Mucosa of rectum (tissue), 2 donors: ENCODE results near the gene CAPNS1.
"Not testable (repeated sequence)": the region's sequence is repeated elsewhere in the genome, so short reads cannot be mapped to it uniquely, and the experiment has no call there.

Source experiments
- H3K27ac ChIP-seq, 2 donors: one replicate each; pipeline ENCODE4 v1.7.0; 2013; ENCODE audit warnings: inconsistent platforms in 2 of 2, low read depth in 2 of 2, low read length in 2 of 2
- H3K27me3 ChIP-seq, 2 donors: one replicate each; pipeline ENCODE4 v1.7.0; 2013; ENCODE audit warnings: low read length in 2 of 2; ENCODE audit not compliant: control insufficient read depth in 2 of 2, insufficient read depth in 2 of 2
- H3K36me3 ChIP-seq, 2 donors: one replicate each; pipeline ENCODE4 v1.7.0; 2013; ENCODE audit warnings: low read length in 2 of 2; ENCODE audit not compliant: control insufficient read depth in 2 of 2, insufficient read depth in 2 of 2
- H3K4me1 ChIP-seq, 2 donors: one replicate each; pipeline ENCODE4 v1.7.0; 2013; ENCODE audit warnings: low read length in 2 of 2, mild to moderate bottlenecking in 1 of 2; ENCODE audit not compliant: control insufficient read depth in 2 of 2, insufficient read depth in 2 of 2
- H3K4me3 ChIP-seq, 2 donors: one replicate each; pipeline ENCODE4 v1.7.0; 2013; ENCODE audit warnings: low read length in 2 of 2
- H3K9ac ChIP-seq, 2 donors: one replicate each; pipeline ENCODE4 v1.7.0; 2013; ENCODE audit warnings: low read length in 2 of 2, low read depth in 1 of 2, mild to moderate bottlenecking in 1 of 2
- H3K9me3 ChIP-seq, 2 donors: one replicate each; pipeline ENCODE4 v1.7.0; 2013; ENCODE audit warnings: low read length in 2 of 2; ENCODE audit not compliant: control insufficient read depth in 2 of 2
- donor health status: healthy.
- donor health status: Normal muscosa, but diverticular disease.

Gene CAPNS1

DNA sequence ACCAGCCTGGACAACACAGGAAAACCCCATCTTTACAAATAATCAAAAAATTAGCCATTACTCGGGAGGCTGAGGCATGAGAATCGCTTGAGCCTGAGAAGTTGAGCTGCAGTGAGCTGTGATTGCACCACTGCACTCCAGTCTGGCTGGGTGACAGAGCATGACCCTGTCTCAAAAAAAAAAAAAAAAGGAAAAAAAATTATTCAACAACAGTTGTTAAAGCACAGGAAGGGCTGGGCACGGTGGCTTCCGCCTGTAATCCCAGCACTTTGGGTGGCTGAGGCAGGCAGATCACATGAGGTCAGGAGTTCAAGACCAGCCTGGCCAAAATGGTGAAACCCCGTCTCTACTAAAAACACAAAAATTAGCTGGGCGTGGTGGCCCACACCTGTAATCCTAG lies 8.6 kb upstream of the CAPNS1 start:
- H3K4me1 ChIP-seq = peaks cover 13 to 17% of the 10 kb centered on the region in 2 donors
- H3K9me3 ChIP-seq, H3K27ac ChIP-seq, H3K27me3 ChIP-seq, H3K4me3 ChIP-seq, H3K9ac ChIP-seq, H3K36me3 ChIP-seq: not testable (repeated sequence)

DNA sequence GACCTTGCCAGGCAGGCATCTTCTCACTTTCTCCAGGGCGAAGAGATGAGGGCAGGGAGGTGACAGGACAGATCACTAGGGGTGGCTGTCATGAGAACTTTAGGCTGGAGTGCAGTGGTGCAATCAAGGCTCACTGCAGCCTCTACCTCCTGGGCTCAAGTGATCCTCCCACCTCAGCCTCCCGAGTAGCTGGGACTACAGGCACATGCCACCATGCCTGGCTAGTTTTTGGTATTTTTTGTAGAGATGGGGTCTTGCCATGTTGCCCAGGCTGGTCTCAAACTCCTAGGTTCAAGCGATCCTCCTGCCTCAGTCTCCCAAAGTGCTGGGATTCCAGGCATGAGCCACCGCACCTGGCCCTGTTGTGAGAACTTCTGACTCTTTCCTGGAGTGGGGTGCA lies 5.0 kb upstream of the CAPNS1 start:
- H3K27me3 ChIP-seq, H3K9ac ChIP-seq, H3K36me3 ChIP-seq, H3K9me3 ChIP-seq, H3K4me3 ChIP-seq, H3K27ac ChIP-seq: not testable (repeated sequence)
- H3K4me1 ChIP-seq = peaks cover 13 to 23% of the 10 kb centered on the region in 2 donors

DNA sequence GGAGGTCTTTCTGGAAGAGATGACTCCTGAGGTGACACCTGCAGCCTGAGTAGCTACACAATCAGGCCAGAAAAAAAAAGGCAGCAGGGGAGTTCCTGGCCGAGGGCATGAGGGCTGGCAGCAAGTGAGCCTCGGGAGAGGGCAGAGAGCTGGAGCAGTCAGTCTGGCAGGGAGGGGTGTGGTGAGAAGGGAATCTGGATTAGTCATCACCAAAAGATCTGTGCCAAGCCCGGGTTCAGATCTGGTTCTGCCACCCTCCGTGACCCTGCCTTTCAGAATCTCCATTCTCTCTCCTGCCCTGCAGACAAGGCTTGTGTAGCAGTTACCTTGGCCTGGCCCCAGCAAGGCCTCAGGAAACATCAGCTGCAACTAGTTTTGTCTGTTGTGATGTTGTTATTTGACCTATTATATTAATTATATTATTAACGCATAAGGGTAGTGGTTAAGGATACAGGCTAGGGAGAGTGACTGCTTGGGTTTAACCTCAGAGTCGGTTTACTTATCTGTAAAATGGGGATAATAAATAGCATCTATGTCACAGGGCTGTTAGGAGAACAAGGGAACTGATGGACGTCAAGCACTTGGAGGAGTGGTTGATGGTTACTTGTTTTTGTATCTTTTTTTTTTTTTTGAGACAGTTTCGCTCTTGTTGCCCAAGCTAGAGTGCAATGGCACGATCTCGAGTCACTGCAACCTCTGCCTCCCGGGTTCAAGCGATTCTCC lies 2.7 kb upstream of the CAPNS1 start:
- H3K4me3 ChIP-seq = peak overlapping the region; percentile 45 to 50

DNA sequence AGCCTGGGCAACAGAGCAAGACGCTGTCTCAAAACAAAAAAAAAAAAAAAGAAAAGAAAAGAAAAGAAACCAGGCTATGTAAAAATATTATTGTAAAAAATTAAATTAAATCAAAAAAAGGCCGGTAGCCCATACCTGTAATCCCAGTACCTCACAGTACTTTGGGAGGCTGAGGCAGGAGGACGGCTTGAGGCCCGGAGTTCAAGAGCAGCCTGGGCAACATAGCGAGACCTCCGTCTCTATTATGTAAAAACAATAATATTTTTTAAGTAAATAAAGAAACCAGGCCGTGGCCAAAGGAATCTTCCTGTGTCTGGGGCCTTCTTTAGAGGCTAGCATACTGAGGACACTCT lies 770 bp upstream of the CAPNS1 start:
- H3K9ac ChIP-seq = peak overlapping the region; percentile 100
- H3K4me3 ChIP-seq = peak overlapping the region; percentile 98 to 99
- H3K9me3 ChIP-seq = no peaks in the 10 kb centered on the region
- no peaks in the 10 kb centered on the region for H3K27me3 ChIP-seq
- peaks cover 17 to 26% of the 10 kb centered on the region in 2 donors for H3K4me1 ChIP-seq
- peak overlapping the region; percentile 99 to 100 for H3K27ac ChIP-seq
- peaks cover 14 to 16% of the 10 kb centered on the region in 2 donors for H3K36me3 ChIP-seq

More for the DNA sequence above, 2.7 kb upstream of the CAPNS1 start:
- Histone ChIP-seq H3K4me1 (peaks cover 17 to 26% of the 10 kb centered on the region in 2 donors), H3K9ac (peak overlapping the region; percentile 16 to 44), H3K27me3 (no peaks in the 10 kb centered on the region), H3K36me3 (peaks cover 2 to 4% of the 10 kb centered on the region in 2 donors), H3K9me3 (no peaks in the 10 kb centered on the region), H3K27ac (peak overlapping the region; percentile 78 to 82)

DNA sequence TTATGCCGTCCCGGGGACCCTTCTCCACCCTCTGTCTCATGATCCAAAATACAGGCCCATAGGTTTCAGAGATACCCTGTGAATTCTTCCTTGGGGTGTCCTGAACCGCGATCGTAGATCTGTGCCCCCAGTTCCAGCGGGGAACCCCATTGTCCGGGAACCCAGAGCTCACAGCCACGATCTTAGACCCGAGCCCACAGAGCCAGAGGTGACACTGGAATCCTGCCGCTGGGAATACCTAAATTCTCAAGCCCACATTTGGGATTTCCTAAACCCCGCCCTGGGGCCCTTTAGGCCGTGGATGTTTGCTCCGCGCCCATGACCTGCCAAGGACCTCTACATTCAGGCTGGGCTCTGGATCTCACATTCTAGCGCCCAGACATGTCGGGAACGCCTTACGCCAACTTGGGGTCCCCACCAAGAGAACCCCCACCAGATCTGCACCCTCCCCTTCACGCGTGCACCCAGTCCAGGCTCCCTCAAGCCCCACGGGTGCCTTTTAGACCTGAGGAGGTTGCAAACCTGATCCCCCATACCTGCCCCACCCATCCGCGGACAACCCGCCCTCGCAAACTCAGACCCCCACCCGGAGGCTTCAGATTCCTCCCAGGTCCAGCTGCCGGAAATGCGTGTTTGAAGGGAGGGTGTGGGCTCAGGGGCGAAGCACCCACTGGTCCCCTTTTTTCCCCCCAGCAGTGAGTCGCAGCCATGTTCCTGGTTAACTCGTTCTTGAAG lies 605 bp downstream of the CAPNS1 start:
- Histone ChIP-seq H3K4me3 (peak overlapping the region; percentile 98 to 99), H3K36me3 (peaks cover 23 to 30% of the 10 kb centered on the region in 2 donors), H3K27me3 (no peaks in the 10 kb centered on the region), H3K9me3 (no peaks in the 10 kb centered on the region), H3K27ac (peak overlapping the region; percentile 99 to 100), H3K4me1 (peaks cover 17 to 26% of the 10 kb centered on the region in 2 donors), H3K9ac (peak overlapping the region; percentile 100)

DNA sequence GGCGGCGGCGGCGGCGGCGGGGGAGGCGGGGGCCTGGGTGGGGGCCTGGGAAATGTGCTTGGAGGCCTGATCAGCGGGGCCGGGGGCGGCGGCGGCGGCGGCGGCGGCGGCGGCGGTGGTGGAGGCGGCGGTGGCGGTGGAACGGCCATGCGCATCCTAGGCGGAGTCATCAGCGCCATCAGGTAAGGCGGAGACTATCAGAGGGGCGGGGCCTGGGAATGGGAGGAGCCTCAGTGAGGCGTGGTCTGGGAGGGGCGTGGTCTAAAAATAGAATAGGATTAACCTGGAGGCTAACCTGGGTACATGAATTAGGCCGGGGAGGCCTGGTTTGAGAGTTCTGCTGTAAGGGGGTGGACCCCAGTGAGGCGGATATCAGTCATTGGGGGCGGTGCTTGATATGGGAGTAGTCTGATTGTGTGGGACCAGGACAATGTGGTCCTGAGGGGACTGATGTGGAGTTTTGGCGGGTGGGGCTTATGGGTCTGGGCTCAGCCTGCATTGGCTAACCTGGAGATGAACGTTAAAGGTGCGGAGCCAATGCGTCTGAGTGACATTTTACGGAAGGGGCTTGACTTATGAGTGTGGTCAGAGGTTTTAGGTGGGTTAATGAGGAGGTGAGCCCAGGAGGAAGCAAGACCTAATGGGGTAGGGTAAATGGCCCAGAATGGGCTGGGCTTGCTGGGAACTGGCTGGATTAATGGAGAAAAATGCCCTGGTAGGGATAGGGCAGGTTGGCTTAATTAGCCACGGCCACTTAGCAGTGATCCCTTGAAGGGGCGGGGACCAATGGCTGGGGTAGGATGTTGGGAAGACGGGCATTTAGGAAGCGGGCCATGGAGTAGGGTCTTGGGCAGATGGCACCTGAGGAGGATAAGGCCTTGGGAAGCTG lies 1.4 kb downstream of the CAPNS1 start:
- peaks cover 17 to 24% of the 10 kb centered on the region in 2 donors for H3K4me1 ChIP-seq
- peaks cover 31 to 38% of the 10 kb centered on the region in 2 donors for H3K36me3 ChIP-seq
- H3K27ac ChIP-seq = peak overlapping the region; percentile 99 to 100
- H3K9ac ChIP-seq = peak overlapping the region in 1 of 2 donors; percentile 100
- H3K9me3 ChIP-seq = no peaks in the 10 kb centered on the region
- no peaks in the 10 kb centered on the region for H3K27me3 ChIP-seq
- peak overlapping the region; percentile 98 to 99 for H3K4me3 ChIP-seq

DNA sequence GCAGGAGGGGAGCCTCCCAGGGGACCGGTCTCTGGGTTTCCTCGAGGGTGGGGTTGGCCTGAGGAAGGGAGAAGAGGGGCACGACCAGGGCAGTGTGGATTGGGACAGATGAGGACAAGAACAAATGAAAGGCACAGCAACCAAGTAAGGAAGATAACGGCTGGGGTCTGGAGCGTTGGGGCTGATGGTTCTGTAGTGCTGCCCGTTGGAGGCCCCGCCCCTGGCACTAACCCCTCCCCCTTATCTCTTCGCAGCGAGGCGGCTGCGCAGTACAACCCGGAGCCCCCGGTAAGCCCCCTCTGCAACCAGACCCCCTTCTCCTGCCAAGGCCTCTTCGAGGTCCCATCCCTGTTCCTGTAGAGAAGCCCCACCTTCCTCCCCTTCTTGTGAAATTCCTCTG lies 2.2 kb downstream of the CAPNS1 start:
- H3K9me3 ChIP-seq = no peaks in the 10 kb centered on the region
- peaks cover 37 to 44% of the 10 kb centered on the region in 2 donors for H3K36me3 ChIP-seq
- no peak overlapping the region for H3K4me3 ChIP-seq
- no peak overlapping the region for H3K27ac ChIP-seq
- H3K4me1 ChIP-seq = peaks cover 11 to 19% of the 10 kb centered on the region in 2 donors
- no peaks in the 10 kb centered on the region for H3K27me3 ChIP-seq
- no peak overlapping the region for H3K9ac ChIP-seq

DNA sequence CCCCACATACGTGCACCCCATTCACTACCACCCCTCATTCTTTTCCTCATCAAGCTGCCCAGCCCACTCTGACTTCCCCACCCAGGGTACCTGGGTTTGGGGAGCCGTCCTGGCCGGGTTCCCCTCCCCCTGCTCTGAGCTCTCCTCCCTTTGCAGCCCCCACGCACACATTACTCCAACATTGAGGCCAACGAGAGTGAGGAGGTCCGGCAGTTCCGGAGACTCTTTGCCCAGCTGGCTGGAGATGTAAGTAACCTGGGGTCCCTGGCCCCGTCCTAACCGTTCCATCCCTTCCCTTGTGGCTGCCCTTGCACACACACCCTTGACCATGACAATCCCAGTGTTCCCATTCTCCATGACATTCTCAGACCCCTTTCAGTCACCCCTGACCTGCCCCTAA lies 2.6 kb downstream of the CAPNS1 start:
- H3K27me3 ChIP-seq = no peaks in the 10 kb centered on the region
- H3K27ac ChIP-seq = no peak overlapping the region
- H3K36me3 ChIP-seq = peaks cover 39 to 46% of the 10 kb centered on the region in 2 donors

DNA sequence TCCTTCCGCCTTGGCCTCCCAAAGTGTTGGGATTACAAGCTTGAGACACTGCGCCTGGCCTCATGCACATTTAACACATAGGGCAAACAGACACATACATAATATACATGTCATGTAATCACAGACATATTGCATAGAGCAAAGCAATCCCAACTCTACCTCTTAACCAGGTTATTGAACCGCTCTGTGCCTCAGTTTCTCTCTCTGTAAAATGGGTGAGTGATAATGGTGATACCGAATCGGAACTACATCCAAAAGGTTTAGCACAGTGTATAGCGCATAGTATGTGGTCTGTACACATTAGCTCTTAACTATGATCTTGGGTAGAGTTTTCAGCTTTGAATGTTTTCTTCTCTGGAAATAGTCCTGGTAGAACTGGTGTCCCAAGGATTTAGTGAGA lies 4.8 kb downstream of the CAPNS1 start:
- Histone ChIP-seq H3K4me1 (peaks cover 7 to 9% of the 10 kb centered on the region in 2 donors), H3K27ac (no peak overlapping the region), H3K9me3 (no peaks in the 10 kb centered on the region), H3K36me3 (peaks cover 52 to 60% of the 10 kb centered on the region in 2 donors), H3K4me3 (no peak overlapping the region), H3K27me3 (no peaks in the 10 kb centered on the region), H3K9ac (no peak overlapping the region)

More for the DNA sequence above, 2.6 kb downstream of the CAPNS1 start:
- H3K9me3 ChIP-seq = no peaks in the 10 kb centered on the region
- H3K4me3 ChIP-seq = no peak overlapping the region
- no peak overlapping the region for H3K9ac ChIP-seq
- peaks cover 9 to 14% of the 10 kb centered on the region in 2 donors for H3K4me1 ChIP-seq
